HepG2 (cell line): ENCODE measurements around the gene OPA3. TPM values are rescaled to one million over a fixed set of nuclear protein-coding genes. Genes with fewer than 3 reads are reported as not detected.

Experiments
- FOSL2 ChIP-seq: sonication (generic); formaldehyde crosslinking; IDR thresholded peaks from 2 replicates; pipeline ENCODE4 v1.4.0; 2020; ENCODE audit warnings: missing genetic modification reagents
- GTF3A ChIP-seq: sonication (generic); formaldehyde crosslinking; conservative IDR thresholded peaks from 2 replicates; pipeline ENCODE4 v1.4.0; 2020; ENCODE audit warnings: mild to moderate bottlenecking, missing genetic modification reagents
- KDM1A ChIP-seq: IDR thresholded peaks from 2 replicates; pipeline ENCODE4 v1.6.1; 2016; ENCODE audit warnings: missing compliant biosample characterization
- KLF11 ChIP-seq: IDR thresholded peaks from 2 replicates; pipeline ENCODE4 v1.6.1; 2016; ENCODE audit warnings: missing compliant biosample characterization
- MAFK ChIP-seq, 2 experiments: IDR thresholded peaks in 1 of 2; conservative IDR thresholded peaks in 1 of 2; 2 replicates each; pipeline ENCODE4 v1.6.1; 2011; ENCODE audit warnings: improper control_type of control experiment in 2 of 2, low read length in 2 of 2
- MYNN ChIP-seq: sonication (generic); formaldehyde crosslinking; IDR thresholded peaks from 2 replicates; pipeline ENCODE4 v1.4.0; 2020; ENCODE audit warnings: mild to moderate bottlenecking, low read depth, missing genetic modification reagents
- NR2F1 ChIP-seq, 2 experiments: fragments of 450-650 bp in 1 of 2; formaldehyde crosslinking in 1 of 2; IDR thresholded peaks; 2 replicates each; pipeline versions ENCODE4 v1.5.0 to v1.6.1; 2016 to 2020; ENCODE audit warnings: mild to moderate bottlenecking in 1 of 2, missing compliant biosample characterization in 1 of 2, missing genetic modification reagents in 1 of 2, moderate library complexity in 1 of 2
- PHF21A ChIP-seq: sonication (generic); formaldehyde crosslinking; IDR thresholded peaks from 2 replicates; pipeline ENCODE4 v1.5.0; 2020; ENCODE audit warnings: mild to moderate bottlenecking, missing genetic modification reagents
- PHF8 ChIP-seq: sonication (generic); formaldehyde crosslinking; IDR thresholded peaks from 2 replicates; pipeline ENCODE4 v1.5.0; 2020; ENCODE audit warnings: missing genetic modification reagents
- RARA ChIP-seq: IDR thresholded peaks from 2 replicates; pipeline ENCODE4 v1.6.1; 2016; ENCODE audit warnings: missing genetic modification reagents, missing compliant biosample characterization
- RFXAP ChIP-seq: sonication (generic); formaldehyde crosslinking; IDR thresholded peaks from 2 replicates; pipeline ENCODE4 v1.4.0; 2020; ENCODE audit warnings: missing genetic modification reagents, borderline replicate concordance
- SALL1 ChIP-seq: sonication (generic); formaldehyde crosslinking; IDR thresholded peaks from 2 replicates; pipeline ENCODE4 v1.8.0; 2022; ENCODE audit warnings: mild to moderate bottlenecking, missing genetic modification reagents
- SAP130 ChIP-seq: IDR thresholded peaks from 2 replicates; pipeline ENCODE4 v1.6.1; 2016; ENCODE audit warnings: low read depth
- SP2 ChIP-seq: sonication (generic); formaldehyde crosslinking; IDR thresholded peaks from 2 replicates; pipeline ENCODE4 v1.5.1; 2020; ENCODE audit warnings: mild to moderate bottlenecking, missing genetic modification reagents
- XRCC5 ChIP-seq: fragments of 200-400 bp; formaldehyde crosslinking; optimal IDR thresholded peaks from 2 replicates; pipeline ENCODE3; 2017; ENCODE audit warnings: mild to moderate bottlenecking, low read length
- ZNF430 ChIP-seq: sonication (generic); formaldehyde crosslinking; IDR thresholded peaks from 2 replicates; pipeline ENCODE4 v1.9.0; 2021; ENCODE audit warnings: mild to moderate bottlenecking, missing genetic modification reagents
- ZNF83 ChIP-seq: sonication (generic); formaldehyde crosslinking; IDR thresholded peaks from 2 replicates; pipeline ENCODE4 v1.4.0; 2020; ENCODE audit warnings: missing genetic modification reagents, mild to moderate bottlenecking, borderline replicate concordance
- ZNF839 ChIP-seq: sonication (generic); formaldehyde crosslinking; IDR thresholded peaks from 2 replicates; pipeline ENCODE4 v1.4.0; 2020; ENCODE audit warnings: missing genetic modification reagents, mild to moderate bottlenecking, borderline replicate concordance
- ZSCAN29 ChIP-seq: sonication (generic); formaldehyde crosslinking; conservative IDR thresholded peaks from 2 replicates; pipeline ENCODE4 v1.4.0; 2020; ENCODE audit warnings: mild to moderate bottlenecking, missing genetic modification reagents
- ZZZ3 ChIP-seq: sonication (generic); formaldehyde crosslinking; IDR thresholded peaks from 2 replicates; pipeline ENCODE4 v1.4.0; 2020; ENCODE audit warnings: missing genetic modification reagents, mild to moderate bottlenecking, borderline replicate concordance
- polyA plus RNA-seq, 8 experiments: library from polyadenylated mRNA; depleted of rRNA in 3 of 8; stranded (reverse) in 7 of 8; unstranded in 1 of 8; fragments of >200 nt; fragmentation: Illumina TruSeq in 4 of 8; extraction: Trizol in 4 of 8; gene quantifications; 2 replicates each; pipeline versions ENCODE4 v1.2.1 to v1.2.3, GENCODE V29; 2011 to 2016; ENCODE audit warnings: low read depth in 4 of 8, missing spikeins in 1 of 8, mixed read lengths in 1 of 8; ENCODE audit not compliant: insufficient read depth in 1 of 8
- total RNA-seq, 5 experiments: library from RNA; depleted of rRNA; stranded (reverse); fragments of >200 nt; fragmentation: Illumina TruSeq; extraction: Trizol; gene quantifications; 2 replicates each; pipeline ENCODE4 v1.2.3, GENCODE V29; 2016; ENCODE audit warnings: low read depth in 1 of 5
- TF ChIP-seq, protein P1 (sequence below): sonication (generic); formaldehyde crosslinking; IDR thresholded peaks from 2 replicates; pipeline ENCODE4 v1.4.0; 2020; ENCODE audit warnings: missing genetic modification reagents
- TF ChIP-seq, protein P2 (sequence below): sonication (generic); formaldehyde crosslinking; IDR thresholded peaks from 2 replicates; pipeline ENCODE4 v1.8.1; 2023; ENCODE audit warnings: mild to moderate bottlenecking, missing genetic modification reagents, borderline replicate concordance
- TF ChIP-seq, protein P3 (sequence below): IDR thresholded peaks from 2 replicates; pipeline ENCODE4 v1.6.1; 2016; ENCODE audit warnings: control low read depth
- TF ChIP-seq, protein P4 (sequence below): sonication (generic); formaldehyde crosslinking; IDR thresholded peaks from 2 replicates; pipeline ENCODE4 v1.4.0; 2020; ENCODE audit warnings: missing genetic modification reagents
- TF ChIP-seq, protein P5 (sequence below): sonication (generic); formaldehyde crosslinking; IDR thresholded peaks from 2 replicates; pipeline ENCODE4 v1.4.0; 2020; ENCODE audit warnings: missing genetic modification reagents; ENCODE audit errors: not compliant biosample characterization

OPA3 gene
- total and polyA plus RNA-seq, 2 of the 13 experiments (the other 11 are each of a cell fraction or from before 2014, with no cell fraction given), result 8.3 to 17.7 TPM

DNA sequence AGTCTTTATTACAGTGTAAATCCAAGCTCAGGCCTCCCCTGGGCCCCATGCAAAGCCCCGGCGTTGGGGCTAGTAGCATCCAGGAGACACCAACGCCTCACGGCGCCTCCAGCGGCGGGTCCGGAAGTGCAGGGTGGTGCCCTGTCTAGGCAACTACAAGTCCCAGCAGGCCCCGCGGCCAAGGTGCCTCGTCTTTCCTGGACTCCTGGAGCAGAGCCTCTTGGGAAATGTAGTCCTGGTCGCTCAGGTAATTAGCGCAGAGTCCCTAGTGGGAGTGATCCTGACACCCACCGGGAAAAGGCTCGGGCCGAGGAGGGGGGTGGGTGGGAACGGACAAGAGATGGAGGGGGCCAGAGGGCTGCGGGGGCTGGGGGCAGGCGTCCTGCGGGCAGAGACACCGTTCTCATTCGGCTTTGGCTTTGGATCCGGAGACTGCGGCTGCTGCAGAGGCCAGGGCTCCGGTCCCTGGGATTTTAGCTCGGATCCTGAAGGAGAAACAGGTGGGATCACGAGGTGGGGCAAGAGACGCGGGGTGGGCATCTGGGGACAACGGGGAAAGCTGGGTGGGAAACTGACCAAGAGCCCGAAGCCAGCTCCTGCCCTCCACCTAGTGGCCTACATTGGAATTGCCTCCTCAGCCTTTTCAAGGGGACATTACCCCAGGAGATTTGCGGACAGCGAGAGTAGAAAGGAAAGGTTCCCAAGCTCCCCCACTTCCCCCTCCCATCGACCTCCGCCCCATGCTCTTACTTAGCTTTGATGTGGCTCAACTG, 99.1 kb downstream of the OPA3 start (continued):
- TF ChIP-seq, protein P1, sequence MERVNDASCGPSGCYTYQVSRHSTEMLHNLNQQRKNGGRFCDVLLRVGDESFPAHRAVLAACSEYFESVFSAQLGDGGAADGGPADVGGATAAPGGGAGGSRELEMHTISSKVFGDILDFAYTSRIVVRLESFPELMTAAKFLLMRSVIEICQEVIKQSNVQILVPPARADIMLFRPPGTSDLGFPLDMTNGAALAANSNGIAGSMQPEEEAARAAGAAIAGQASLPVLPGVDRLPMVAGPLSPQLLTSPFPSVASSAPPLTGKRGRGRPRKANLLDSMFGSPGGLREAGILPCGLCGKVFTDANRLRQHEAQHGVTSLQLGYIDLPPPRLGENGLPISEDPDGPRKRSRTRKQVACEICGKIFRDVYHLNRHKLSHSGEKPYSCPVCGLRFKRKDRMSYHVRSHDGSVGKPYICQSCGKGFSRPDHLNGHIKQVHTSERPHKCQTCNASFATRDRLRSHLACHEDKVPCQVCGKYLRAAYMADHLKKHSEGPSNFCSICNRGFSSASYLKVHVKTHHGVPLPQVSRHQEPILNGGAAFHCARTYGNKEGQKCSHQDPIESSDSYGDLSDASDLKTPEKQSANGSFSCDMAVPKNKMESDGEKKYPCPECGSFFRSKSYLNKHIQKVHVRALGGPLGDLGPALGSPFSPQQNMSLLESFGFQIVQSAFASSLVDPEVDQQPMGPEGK (CRISPR knock-in tag), result peak; percentile 34
- TF ChIP-seq ZSCAN29 (CRISPR knock-in tag) (no peak), RARA (0 out of 2 replicates have a peak, but pooled peaks have one; percentile 16), FOSL2 (CRISPR knock-in tag) (no peak), GTF3A (CRISPR knock-in tag) (no peak), NR2F1 (CRISPR knock-in tag; IDR thresholded peaks at IDR 0.05) (no peak), PHF8 (CRISPR knock-in tag) (0 out of 2 replicates have a peak, but pooled peaks have one; percentile 16), SAP130 (CRISPR knock-in tag) (peak; percentile 49; the same call in 1 of the 2 replicates), MYNN (no peak), ZNF83 (no peak), ZNF839 (CRISPR knock-in tag) (0 out of 2 replicates have a peak, but pooled peaks have one; percentile 49), KLF11 (0 out of 2 replicates have a peak, but pooled peaks have one; percentile 33), ZNF430 (CRISPR knock-in tag) (0 out of 2 replicates have a peak, but pooled peaks have one; percentile 10), SP2 (CRISPR knock-in tag) (no peak), SALL1 (CRISPR knock-in tag) (peak; percentile 30; the same call in 1 of the 2 replicates), RFXAP (CRISPR knock-in tag) (no peak), PHF21A (CRISPR knock-in tag) (no peak; the same call in 1 of the 2 replicates), MAFK (conservative IDR thresholded peaks at IDR 0.05 in 1 of 2, IDR thresholded peaks at IDR 0.05 in 1 of 2; ENCODE audit: low read length in 2 of 2) (peak; percentile 79 to 89), KDM1A (CRISPR knock-in tag) (no peak), XRCC5 (peak; percentile 60), ZZZ3 (CRISPR knock-in tag) (no peak)
- TF ChIP-seq, protein P2, sequence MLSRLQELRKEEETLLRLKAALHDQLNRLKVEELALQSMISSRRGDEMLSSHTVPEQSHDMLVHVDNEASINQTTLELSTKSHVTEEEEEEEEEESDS (CRISPR knock-in tag), result no peak
- TF ChIP-seq, protein P3, sequence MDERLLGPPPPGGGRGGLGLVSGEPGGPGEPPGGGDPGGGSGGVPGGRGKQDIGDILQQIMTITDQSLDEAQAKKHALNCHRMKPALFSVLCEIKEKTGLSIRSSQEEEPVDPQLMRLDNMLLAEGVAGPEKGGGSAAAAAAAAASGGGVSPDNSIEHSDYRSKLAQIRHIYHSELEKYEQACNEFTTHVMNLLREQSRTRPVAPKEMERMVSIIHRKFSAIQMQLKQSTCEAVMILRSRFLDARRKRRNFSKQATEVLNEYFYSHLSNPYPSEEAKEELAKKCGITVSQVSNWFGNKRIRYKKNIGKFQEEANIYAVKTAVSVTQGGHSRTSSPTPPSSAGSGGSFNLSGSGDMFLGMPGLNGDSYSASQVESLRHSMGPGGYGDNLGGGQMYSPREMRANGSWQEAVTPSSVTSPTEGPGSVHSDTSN (CRISPR knock-in tag), result no peak
- TF ChIP-seq, protein P4, sequence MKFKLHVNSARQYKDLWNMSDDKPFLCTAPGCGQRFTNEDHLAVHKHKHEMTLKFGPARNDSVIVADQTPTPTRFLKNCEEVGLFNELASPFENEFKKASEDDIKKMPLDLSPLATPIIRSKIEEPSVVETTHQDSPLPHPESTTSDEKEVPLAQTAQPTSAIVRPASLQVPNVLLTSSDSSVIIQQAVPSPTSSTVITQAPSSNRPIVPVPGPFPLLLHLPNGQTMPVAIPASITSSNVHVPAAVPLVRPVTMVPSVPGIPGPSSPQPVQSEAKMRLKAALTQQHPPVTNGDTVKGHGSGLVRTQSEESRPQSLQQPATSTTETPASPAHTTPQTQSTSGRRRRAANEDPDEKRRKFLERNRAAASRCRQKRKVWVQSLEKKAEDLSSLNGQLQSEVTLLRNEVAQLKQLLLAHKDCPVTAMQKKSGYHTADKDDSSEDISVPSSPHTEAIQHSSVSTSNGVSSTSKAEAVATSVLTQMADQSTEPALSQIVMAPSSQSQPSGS (CRISPR knock-in tag), result 0 out of 2 replicates have a peak, but pooled peaks have one; percentile 23
- TF ChIP-seq, protein P5, sequence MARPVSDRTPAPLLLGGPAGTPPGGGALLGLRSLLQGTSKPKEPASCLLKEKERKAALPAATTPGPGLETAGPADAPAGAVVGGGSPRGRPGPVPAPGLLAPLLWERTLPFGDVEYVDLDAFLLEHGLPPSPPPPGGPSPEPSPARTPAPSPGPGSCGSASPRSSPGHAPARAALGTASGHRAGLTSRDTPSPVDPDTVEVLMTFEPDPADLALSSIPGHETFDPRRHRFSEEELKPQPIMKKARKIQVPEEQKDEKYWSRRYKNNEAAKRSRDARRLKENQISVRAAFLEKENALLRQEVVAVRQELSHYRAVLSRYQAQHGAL, result no peak
